NCI-H146 (cell line): ENCODE measurements around the gene ICE2.

ENCODE experiments used
- DNase-seq: peaks from one replicate; lab custom pipeline; 2025; lab: John Stamatoyannopoulos, UW

ICE2 gene

DNA sequence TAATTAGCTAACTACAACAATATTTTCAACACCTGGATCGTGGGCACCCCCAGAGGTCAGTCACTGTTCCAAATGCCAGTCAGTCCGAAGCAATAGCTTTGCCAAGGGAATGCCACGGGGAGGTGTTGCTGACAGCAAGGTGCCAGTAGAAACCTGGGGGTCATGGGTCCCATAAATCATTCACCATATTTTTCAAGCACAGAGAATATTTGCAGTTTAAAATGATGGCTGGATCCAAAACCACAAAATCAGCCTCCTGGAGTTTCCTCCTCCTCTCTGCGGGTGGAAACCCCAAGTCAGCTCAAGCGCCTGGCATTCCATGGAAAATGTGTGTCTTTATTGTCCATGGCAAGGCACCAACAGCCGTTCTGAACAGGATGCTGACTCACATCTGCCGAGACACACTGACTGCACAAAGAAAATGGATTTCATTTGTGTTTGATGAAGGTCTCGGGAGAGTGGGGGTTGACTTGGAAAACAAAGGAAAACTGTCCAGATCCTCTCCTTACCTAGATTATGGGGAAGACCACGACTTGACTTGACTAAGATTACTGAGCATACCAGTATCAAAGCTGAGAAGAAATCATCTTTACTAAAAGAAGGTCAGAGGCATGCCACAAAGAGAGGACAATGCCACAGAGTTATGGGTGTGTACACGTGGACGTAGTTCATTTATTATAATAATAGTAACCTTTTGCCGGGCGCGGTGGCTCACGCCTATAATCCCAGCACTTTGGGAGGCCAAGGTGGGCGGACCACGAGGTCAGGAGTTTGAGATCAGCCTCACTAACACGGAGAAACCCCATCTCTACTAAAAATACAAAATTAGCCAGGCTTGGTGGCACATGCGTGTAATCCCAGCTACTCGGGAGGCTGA lies 107.5 kb downstream of the ICE2 start:
- no peak for DNase-seq

DNA sequence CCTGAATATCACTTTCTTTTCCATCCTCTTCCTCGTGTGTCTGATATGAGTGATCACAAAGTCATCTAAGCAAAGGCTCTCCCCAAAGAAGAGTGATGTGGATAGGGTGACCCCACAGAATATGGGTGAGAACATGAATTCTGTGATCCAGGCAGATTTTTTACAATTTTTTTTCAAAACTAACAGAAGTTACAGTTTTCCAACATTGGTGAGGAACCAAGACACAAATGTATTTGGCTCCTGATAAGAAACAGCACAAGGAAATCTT lies 108.1 kb downstream of the ICE2 start:
- no peak for DNase-seq

DNA sequence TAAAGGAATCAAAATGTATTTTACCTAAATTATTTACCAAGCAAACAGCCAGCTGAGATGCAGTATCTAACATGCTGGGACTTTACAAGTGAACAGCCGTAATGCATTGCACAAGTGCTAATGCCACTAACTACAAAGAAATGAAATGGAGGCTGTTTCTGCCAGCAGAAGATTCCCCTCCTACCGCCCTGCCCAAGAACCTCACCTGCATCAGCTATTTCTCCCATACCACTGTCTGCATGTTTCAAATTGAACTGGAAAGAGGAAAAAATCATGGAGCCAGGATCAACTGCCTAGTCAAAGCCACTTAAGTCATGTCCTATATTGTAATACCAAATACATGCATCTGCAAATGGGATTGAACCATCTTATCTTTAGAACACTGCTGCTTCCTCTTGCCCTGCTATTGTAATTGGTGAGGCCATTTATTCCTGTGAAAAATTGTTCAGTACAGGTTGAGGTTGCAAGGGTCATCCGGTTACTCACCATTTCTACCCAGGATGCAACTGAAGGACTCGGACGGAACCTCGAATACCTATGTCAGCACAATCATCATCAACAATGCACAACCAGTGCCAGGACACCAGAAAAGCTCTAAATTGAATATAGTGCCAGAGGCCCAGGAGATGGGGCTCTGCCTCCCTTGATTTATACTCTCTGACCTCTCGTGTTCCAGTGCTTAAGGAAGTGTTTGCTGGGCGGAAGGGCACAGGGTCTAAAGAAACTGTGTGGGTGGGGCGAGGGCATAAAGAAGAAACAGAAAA lies 108.7 kb downstream of the ICE2 start:
- DNase-seq = no peak

DNA sequence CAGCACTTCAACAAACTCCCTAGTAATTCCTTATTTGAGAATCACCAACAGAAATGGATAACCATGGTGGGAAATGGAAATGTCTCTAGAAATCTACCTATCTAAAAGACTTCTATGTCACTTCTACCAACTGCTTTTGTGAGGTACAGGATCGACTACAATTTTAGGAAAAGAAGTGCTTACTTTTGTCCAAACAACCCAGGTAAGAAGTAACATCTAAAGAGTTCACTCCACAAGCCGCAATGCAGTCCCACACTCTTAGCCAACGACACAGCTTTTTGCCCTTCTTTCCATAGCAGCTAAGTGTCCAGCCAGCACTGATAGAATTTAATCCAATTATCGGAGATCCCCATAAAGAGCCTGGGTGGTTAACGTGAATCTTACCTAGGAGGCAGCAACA lies 109.2 kb downstream of the ICE2 start:
- no peak for DNase-seq
